ENCODE data around the gene CDK3.

CDK3 gene

DNA sequence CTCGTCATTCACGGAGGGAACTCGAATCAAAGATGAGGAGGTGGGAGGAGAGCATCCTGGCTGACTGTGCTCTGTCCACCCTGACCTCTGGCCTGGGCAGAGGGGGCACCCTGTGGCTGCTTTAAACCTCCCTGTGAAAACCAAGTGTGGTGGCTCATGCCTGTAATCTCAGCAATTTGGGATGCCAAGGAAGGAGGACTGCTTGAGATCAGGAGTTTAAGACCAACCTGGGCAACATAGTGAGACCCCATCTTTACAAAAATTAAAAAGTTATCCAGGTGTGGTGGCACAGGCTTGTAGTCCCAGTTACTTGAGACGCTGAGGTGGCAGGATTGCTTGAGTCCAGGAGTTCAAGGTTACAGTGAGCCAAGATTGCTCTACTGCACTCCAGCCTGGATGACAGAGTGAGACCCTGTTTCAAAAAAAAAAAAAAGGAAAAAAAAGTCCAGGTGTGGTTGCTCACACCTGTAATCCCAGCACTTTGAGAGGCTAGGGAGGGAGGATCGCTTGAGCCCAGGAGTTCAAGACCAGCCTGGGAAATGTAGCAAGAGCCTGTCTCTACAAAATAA, 5.8 kb upstream of the CDK3 start:
- no peak for DNase-seq

DNA sequence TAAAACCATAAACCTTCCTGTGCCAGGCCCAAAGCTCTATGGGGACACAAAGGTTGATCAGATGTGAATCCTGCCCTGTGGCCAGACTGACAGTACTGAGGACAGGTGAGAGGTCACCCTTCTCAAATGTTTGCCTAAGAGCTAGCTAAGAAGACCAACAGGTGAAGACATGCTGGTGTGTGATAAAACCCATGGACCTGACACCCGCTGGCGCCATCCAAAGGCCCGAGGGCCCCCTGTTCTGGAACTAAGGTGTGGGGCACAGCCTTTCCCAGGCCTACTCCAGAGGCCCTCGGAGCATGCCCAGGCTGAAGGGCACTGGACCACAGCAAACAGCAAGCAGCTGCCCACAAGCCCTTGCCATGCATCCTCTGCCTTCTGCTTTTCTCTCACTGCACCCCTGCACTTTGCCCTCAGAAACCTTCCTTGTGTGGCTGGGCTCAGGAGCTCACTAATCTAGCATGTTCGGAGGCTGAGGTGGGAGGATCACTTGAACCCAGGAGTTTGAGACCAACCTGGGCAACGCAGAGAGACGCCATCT, 5.2 kb upstream of the CDK3 start:
- DNase-seq: no peak

DNA sequence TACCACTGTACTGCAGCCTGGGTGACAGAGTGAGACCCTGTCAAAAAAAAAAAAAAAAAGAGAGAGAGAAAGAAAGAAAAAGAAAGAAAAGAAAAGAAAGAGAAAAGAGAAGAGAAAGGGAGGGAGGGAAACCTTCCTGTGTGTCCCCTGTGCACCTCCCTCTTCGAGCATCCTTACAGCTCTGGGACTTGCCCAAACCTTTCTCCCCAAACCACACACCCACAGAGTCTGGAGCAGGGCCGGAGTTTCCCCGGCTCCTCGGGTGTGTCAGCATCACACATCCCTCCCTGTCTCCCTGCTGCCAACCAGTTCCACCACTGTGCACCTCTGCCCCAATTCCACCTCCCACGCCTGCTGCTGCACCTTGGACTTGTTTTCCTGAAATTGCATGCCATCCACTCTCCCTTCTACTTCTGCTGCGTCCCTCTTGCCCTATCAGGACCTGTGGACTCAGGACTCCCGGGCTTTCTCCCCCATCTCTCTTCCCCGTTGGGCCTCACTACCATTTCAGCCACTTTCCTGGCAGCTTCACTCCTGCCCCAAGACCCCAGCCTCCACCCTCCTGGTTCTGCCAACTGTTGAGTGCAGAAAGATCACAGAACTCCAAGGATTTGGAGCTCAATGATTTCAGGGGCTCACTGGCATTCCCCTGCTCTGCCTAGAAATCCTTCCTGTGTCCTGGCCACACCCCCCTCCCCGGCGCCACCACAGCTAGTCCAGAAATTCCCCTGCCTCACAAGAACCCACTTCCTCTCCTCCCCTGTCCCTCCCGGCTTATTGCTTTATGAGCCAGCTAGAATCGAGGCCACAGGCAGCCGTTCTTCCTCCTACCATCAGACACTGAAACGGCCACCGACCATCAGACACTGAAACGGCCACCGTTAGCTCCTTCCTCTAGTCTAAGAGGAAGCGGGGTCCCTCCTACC, 3.7 kb upstream of the CDK3 start:
- peak; percentile 38 for DNase-seq

DNA sequence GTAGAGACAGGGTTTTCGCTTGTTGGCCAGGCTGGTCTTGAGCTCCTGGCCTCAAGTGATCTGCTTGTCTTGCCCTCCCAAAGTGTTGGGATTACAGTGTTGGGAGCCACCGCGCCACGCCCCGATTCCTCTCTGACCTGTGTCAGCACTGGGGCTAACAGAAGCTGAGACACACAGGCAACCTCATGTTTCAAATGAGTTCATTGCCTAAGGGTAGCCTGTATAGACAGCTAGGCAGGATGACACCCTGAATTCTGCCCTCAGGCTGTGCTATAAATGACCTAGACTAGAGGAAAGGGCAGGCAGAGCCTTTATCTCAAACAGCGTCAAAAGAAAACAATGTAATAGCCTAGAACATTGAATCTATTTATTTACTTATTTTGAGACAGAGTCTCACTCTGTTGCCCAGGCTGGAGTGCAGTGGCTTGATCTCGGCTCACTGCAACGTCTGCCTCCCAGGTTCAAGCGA, 2.3 kb upstream of the CDK3 start:
- DNase-seq: no peak

DNA sequence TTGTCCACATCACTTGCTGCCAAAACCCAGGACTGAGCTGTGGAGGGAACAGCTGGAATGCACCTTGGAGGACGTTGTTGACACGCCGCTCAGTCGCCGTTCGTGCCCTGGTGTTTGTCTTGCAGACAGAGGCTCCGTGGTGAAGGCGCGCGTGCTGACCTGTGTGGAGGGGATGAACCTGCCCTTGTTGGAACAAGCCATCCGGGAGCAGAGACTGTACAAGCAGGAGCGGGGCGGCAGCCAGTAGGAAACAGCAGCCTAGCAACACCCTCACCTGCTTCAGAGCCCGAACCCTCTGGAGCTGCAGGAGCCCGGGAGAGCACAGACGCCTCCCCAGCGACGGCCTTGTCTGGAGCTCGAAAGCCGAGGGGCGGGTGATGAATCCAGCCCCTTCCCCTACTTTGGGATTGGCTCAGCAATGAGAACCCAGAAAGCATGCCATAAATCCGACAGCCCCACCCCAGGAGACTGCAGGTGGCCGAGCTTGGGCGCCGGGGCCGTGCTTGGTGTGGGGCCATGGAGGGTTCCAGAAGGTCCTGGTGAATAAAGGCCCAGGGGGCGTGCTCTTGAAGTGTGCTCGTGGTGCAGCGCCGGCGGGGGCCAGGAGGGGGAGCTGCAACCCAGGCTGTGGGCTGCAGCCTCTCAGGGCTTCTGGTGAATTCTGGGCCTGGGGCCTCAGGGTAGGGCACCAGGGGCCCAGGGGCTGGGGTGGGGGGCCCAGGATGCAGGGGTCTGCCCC, 470 bp upstream of the CDK3 start:
- DNase-seq: peak; percentile 73

DNA sequence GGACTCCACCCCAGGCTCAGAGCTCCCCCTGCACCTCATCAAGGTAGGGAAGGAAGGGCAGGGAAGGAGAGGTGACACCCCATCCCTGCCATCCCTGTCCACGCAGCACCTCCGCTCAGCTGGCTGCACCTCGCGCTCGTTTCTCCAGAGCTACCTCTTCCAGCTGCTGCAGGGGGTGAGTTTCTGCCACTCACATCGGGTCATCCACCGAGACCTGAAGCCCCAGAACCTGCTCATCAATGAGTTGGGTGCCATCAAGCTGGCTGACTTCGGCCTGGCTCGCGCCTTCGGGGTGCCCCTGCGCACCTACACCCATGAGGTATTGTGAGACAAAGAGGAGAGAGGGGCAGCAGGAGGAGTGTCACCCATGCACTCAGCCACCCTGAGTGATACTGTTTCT, 1.4 kb downstream of the CDK3 start:
- DNase-seq: no peak

DNA sequence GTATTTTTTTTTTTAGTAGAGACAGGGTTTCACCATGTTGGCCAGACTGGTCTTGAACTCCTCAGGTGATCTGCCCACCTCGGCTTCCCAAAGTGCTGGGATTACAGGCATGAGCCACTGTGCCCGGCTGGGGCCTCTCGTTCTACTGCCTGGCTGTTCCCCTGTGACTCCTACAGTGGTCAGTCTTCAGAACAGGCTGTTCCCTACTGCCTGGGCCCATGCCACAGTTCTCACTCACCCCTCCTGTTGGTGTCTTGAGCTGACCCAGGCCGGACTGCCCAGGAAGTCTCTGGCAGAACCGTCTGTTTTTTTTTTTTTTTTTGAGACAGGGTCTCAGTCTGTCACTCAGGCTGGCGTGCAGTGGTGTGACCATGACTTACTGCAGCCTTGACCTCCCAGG, 3.3 kb downstream of the CDK3 start:
- no peak for DNase-seq

DNA sequence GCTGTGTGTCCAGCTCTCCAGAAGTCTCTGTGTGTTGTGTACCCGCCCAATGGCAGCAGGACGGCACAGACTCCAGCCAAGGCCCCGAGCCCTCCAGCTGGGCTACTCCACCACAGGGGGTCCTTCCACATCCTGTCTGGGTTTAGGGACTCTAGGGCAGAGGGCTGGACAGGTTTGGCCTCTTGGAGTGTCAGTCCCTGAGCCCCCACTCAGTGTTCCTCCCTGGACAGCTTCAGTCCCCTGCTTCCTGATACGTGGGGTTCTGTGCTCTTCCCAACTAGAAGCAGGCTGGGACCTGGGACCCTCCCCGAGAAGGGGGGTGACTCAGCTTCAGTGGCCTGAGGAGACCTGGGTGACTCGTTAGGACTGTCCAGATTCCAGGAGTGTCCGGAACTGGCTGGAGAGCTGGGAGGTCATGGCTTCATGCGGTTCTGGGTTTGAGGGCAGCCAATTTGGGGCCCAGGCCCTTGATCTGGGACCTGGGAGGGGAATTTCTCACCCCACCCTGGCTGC, 4.2 kb downstream of the CDK3 start:
- no peak for DNase-seq

DNA sequence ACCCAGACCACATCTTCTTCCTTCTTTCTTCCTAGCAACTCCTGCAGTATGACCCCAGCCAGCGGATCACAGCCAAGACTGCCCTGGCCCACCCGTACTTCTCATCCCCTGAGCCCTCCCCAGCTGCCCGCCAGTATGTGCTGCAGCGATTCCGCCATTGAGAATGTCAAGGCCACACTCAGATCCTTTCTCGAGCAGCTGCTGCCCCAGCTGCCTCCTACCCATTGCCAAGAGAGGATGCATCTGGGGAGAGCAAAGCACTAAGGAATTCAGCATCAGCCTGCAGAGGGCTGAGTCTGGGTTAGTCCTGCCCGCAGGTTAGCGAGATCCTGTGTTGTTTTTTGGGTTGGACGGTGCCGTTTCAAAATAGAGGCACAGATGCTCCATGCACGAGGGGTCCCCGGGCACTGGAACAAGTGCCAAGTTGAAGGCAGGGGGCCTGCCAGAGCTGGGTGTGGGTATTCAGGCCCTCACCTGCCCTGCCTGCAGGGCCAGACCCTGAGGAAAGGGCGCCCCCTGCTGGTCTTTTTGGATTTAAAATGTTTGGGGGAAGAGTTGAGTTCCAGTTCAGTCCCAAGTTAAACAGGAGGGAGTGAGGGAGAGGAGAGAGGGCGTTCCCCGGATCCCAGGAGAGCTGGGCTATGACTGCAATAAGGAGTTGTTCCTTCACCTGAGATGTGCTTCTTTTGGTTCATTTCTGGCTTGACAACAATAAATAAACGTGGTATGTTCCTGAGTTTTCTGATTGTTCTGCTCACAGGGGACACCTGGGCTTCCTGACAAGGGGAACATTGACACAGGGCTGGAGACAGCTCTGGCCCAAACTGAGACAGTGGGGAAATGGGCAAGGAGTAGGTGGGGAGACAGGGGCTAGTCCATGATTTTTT, 4.9 kb downstream of the CDK3 start:
- peak; percentile 83 for DNase-seq

DNA sequence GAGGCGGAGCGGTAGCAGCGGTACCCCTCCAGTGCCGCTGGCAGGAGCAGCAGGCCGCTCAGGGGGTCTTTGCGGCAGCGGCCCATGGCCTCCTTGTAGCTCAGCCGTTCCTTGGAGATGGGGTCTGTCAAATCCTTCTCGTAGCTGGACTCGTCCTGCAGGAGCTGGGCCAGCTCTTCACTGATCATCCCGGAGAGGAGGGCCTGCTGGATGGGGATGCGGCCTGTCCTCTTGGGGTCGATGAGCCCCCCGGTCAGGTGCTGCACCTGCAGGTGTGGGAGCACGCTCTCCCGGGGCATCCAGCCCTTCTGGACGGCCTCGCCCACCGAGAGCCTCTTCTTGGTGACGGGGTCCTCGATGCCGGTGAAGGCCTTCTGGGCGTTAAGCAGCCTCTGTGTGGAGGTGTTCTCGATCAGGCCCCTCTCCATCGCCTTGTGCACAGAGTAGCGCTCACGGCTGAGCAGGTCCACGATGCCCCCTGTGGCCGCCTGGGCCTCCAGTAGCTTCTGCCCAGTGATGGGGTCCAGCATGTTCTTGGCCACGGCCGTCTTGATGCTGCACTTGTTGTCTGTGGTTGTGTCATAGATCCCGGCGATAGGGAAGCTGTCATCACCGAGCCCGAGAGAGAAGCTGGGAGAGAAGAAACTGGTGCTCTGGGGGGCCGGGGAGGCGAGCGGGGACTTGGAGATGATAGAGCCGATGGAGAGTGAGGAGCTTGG, 6.6 kb downstream of the CDK3 start:
- DNase-seq: no peak

DNA sequence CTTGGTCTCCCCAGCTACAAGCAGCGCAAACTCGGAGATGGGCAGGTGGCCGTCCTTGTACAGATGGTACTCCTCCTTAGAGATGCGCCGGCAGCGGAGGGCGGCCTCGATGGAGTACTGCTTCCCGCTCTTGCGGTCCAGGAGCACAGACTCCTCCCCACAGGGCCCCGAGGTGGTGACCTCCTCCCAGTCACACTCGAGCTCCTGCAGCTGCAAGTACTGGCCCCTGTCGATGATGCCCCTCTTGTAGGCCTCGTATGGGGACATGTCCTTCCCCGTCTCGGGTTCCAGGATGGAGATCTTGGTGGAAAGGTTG, 7.2 kb downstream of the CDK3 start:
- no peak for DNase-seq

DNA sequence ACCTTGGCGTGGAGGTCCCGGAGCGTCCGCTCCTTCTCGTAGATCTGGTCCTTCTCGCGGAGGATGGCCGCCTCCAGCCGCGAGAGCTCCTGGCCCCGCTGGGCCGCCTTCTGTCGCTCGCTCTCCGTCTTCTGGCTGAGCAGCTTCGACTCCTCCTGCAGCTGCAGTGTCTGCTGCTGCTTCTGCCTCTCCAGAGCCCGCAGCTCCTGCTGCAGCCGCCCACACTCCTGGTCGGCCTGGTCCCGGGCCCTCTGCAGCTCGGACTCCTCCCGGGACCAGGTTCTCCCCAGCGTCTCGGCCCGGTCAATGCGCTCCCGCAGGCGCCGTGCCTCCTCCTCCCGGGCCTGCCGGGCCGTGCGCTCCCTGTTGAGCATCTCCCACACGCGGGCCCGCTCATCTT, 7.6 kb downstream of the CDK3 start:
- no peak for DNase-seq

DNA sequence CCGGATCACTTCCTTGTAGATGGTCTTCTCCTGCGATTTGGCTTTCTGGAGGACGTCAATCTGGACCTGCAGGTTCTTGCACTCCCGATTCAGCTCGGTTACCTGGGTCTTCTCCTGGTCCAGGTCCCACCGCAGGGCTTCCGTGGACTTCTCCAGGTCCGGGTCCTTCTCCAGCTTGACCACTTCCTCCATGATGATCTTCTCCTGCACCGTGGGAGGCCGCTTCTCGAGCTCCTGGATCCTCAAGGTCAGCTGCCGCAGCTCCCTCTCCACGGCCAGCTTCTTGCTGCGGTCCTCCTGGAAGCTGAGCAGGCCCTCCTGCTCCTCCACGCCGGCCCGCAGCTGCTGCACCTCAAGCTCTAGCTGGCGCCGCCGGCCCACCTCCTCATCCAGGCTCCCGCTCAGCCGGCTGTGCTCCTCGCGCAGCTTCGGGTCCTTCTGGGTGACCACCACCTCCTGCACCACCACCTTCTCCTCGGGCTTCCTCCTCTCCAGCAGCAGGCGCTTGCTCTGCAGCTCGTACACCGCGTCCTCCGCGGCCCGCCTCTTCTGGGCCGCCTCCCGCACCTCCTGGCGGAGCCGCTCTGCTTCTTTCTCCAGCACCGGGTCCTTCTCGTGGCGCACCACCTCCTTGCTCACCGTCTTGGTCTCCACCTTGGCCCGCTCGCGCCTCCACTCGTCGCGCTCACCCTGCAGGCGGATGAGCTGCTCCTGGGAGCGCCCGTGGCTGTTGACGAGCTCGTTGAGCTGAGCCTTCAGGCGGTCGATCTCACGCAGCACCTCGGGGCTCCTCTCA, 8.2 kb downstream of the CDK3 start:
- DNase-seq: no peak

DNA sequence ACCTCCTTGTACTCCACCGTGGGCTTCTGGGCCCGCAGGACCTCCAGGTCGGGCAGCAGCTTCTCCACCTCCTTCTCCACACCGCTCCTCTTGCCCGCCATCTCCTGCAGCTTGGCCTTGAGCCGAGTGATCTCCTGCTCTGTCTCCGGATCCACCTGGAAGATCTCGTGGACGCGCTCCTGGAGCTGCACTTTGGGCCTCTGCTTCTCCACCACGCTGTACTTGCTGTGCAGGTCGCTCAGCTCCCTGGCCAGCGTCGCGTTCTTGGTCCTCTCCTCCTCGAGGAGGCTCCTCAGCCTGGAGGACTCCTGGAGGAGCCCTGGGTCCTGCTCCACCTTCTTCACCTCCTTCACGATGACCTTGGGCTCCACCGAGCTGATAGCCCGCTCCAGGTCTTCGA, 8.8 kb downstream of the CDK3 start:
- DNase-seq: no peak

DNA sequence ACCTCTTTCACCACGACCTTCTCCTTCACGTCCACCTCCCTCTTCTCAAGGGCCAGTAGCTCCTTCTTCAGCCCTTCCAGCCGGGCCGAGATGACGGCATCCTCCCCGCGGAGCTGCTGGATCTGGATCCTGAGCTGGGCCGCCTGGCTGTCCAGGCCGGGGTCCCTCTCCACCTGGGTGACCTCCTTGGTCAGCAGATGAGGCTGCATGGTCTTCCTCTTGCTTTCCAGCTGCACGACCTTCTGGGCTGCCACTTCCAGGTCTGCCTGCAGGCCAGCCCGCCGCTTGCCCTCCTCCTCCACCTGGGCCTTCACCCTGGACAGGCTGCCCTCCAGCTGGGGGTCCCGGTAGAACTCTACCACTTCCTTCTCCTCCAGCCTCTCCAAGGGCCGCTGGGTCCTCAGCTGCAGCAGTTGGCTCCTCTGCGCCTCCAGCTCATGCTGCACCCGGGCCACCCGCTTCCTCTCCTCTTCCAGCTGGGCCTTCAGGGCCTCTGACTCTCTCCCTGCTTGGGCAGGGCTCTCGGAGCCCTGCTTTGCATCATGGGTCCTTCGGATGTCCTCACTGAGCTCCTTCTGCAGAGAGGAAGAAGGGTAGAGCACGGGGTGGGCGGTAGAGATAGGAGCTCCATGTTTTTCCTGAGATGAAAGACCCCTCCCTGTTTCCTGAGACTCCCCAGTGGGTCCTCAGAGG, 9.5 kb downstream of the CDK3 start:
- DNase-seq: no peak

DNA sequence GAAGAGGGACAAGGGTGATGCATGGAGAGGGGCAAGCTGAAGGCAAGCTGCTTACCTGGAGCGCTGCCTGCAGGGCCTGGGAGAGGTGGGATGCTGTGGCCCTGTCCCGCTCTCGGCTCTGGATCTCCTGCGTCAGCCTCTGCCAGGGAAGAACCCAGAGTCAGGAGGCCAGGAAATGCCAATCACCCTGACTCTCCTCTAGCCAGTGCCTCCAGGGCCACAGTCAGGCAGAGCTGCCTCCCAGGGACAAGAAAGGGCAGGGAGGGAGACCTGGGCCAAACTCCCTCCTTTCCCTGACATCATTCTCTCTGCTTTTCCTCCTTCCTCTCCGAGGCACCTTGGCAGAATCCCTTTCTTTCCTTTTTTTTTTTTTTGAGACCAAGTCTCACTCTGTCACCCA, 11.3 kb downstream of the CDK3 start:
- DNase-seq: no peak

DNA sequence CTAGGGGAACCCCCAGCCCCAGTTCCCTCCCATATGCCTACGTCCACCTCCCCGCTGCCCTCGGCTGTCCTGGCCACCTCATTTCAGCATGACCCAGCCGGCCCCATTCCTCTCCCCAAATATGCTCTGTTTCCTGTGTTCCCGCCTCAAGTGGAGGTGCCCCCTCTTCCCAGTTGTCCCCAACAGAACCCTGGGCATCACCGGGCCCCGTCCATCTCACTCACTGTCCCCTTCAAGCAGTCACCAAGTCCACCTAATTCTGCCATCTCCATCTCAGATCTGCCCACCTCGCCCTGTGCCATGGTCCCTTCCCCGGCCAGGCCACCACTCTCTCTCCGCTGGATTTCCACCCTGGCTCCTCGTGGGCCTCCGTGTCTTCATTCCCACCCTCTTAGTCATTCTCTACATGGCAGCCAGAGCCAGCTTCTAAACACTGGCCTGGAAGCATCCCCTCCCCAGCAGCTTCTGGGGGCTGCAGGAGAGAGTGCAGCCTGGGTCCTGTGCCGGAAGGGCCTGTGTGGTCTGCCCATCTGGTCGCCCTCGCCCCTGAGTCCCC, 12.8 kb downstream of the CDK3 start:
- DNase-seq: no peak

DNA sequence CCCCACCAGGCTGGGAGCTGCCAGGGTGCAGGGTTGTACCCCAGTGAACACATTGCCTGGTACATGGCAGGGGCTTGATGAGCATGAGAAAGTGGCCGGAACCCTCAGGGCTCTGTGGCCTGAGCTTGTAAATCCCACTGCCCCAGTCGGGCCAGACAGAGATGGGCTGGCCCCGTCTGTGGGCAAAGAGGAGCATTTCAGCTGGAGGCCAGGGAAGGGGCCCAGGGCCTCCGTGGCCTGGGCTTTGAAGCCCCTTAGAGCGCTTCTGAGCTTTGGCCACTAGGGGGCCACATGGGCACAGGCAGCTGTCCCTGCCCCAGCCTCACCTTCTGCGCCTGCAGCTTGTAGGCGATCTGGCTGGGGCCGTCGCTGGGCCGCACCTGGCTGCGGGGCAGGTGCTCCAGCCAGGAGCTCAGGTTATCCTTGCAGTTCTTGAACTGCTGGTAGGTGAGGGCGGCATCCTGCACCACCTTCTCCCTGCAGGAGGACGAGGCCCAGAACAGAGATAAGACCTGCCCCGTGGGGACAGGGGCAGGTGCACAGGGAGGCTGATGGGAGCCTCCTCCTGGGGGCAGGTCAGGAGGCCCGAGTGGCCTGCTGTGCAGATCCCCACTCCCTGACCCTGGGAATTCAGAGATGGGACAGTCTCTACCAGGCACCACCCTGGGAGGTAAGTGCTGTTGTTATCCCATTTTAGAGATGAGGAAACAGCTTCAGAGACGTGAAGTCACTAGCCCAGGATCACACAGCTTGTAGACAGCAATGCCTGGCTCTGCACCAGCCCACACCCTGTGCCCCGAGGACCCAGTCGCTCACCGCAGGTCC, 13.7 kb downstream of the CDK3 start:
- DNase-seq: peak; percentile 81

DNA sequence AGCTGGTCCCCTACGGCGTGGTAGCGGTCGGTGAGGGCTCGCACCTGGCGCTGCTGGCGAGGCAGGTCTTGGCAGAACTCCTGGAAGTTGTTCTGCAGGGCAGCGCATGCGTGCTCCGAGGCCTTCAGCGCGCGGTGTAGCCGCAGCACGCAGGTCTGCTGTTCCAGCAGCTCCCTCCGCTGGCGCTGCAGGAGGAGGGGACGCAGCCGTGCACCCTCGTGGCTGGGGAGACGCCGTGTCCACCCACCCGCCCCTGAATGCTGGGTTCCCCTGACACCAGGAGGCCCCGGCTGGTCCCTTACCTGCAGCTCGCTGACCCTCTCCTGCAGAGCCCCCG, 14.2 kb downstream of the CDK3 start:
- no peak for DNase-seq

Data from activated CD4-positive, alpha-beta T cell treated with anti-CD3 and anti-CD28 coated beads, Interleukin-2, amount 50 U/mL, for 16 hours (primary cell).